ENCODE results near the gene ZNF521.
A peak's percentile ranks its signal among the peaks of the same experiment; 100 is the strongest.

ZNF521 gene

GRCh38 chr18:25247725-25248124 is 104.2 kb downstream of the ZNF521 start:
- no peak for DNase-seq

- DNase-seq, result no peak
These were observed 106.9 kb downstream of the ZNF521 start for GRCh38 chr18:25244924-25245698.

- DNase-seq, result peak; percentile 35
These were observed 107.8 kb downstream of the ZNF521 start for GRCh38 chr18:25244170-25244569.

- no peak for DNase-seq
These were observed 108.2 kb downstream of the ZNF521 start for GRCh38 chr18:25243754-25244153.

GRCh38 chr18:25243257-25243656 is 108.7 kb downstream of the ZNF521 start:
- DNase-seq, result no peak

GRCh38 chr18:25240420-25240770 is 111.6 kb downstream of the ZNF521 start:
- no peak for DNase-seq

GRCh38 chr18:25239581-25240419 is 112.2 kb downstream of the ZNF521 start:
- no peak for DNase-seq

- DNase-seq, result no peak
These were observed 112.8 kb downstream of the ZNF521 start for GRCh38 chr18:25239151-25239550.

GRCh38 chr18:25237571-25238267 is 114.2 kb downstream of the ZNF521 start:
- DNase-seq, result no peak

- no peak for DNase-seq
These were observed 115.2 kb downstream of the ZNF521 start for GRCh38 chr18:25236736-25237135.

GRCh38 chr18:25235401-25236042 is 116.4 kb downstream of the ZNF521 start:
- DNase-seq, result no peak

GRCh38 chr18:25234740-25235345 is 117.1 kb downstream of the ZNF521 start:
- no peak for DNase-seq

- no peak for DNase-seq
These were observed 117.7 kb downstream of the ZNF521 start for GRCh38 chr18:25234322-25234639.

- DNase-seq, result no peak
These were observed 118.2 kb downstream of the ZNF521 start for GRCh38 chr18:25233528-25234321.

- no peak for DNase-seq
These were observed 120.7 kb downstream of the ZNF521 start for GRCh38 chr18:25231327-25231691.

GRCh38 chr18:25230658-25231326 is 121.2 kb downstream of the ZNF521 start:
- DNase-seq, result no peak

- DNase-seq, result no peak
These were observed 122.0 kb downstream of the ZNF521 start for GRCh38 chr18:25229920-25230319.

GRCh38 chr18:25229081-25229480 is 122.9 kb downstream of the ZNF521 start:
- peak; percentile 25 for DNase-seq

GRCh38 chr18:25228410-25228809 is 123.6 kb downstream of the ZNF521 start:
- DNase-seq, result no peak

- no peak for DNase-seq
These were observed 126.8 kb downstream of the ZNF521 start for GRCh38 chr18:25225151-25225550.
